Cardiac fibroblast (primary cell): Measurements from ENCODE around the gene HRH3.
A peak's percentile ranks its signal among the peaks of the same experiment; 100 is the strongest.

Experiments used
- DNase-seq, 2 donors: peaks; one replicate each; pipeline versions ENCODE4 v3.0.0 to v3.0.0-alpha.2; 2010; ENCODE audit warnings: low read depth in 2 of 2
- H3K4me3 ChIP-seq, 2 donors: replicated peaks in 1 of 2; 1 replicate in 1 of 2; 2 replicates in 1 of 2; pipeline ENCODE4 v1.5.1; 2011; ENCODE audit warnings: low read depth in 2 of 2, low read length in 2 of 2, mild to moderate bottlenecking in 2 of 2, moderate library complexity in 1 of 2
- TF ChIP-seq, protein P1 (sequence below): IDR thresholded peaks from one replicate; pipeline ENCODE4 v1.5.1; 2011; ENCODE audit warnings: low read depth, mild to moderate bottlenecking, low read length, inconsistent platforms

The HRH3 gene

DNA sequence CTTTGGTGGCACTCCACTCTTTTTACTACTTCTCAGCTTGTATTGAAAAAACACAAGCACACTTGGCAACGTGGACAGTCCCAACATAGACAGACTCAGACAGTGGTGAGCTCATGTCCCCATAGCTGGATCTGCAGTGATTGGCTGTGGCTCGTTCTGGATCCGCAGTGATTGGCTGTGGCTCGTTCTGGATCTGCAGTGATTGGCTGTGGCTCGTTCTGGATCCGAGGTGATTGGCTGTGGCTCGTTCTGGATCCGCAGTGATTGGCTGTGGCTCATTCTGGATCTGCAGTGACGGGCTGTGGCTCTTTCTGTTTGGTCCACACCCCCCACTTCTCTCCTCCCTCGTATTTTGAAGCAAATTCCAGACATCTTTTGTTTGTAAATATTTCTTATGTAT, 46.3 kb upstream of the HRH3 start:
- DNase-seq = peak in 1 of 2 donors; percentile 8
- TF ChIP-seq, protein P1, sequence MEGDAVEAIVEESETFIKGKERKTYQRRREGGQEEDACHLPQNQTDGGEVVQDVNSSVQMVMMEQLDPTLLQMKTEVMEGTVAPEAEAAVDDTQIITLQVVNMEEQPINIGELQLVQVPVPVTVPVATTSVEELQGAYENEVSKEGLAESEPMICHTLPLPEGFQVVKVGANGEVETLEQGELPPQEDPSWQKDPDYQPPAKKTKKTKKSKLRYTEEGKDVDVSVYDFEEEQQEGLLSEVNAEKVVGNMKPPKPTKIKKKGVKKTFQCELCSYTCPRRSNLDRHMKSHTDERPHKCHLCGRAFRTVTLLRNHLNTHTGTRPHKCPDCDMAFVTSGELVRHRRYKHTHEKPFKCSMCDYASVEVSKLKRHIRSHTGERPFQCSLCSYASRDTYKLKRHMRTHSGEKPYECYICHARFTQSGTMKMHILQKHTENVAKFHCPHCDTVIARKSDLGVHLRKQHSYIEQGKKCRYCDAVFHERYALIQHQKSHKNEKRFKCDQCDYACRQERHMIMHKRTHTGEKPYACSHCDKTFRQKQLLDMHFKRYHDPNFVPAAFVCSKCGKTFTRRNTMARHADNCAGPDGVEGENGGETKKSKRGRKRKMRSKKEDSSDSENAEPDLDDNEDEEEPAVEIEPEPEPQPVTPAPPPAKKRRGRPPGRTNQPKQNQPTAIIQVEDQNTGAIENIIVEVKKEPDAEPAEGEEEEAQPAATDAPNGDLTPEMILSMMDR = no peak
- H3K4me3 ChIP-seq = no peak overlapping the region

DNA sequence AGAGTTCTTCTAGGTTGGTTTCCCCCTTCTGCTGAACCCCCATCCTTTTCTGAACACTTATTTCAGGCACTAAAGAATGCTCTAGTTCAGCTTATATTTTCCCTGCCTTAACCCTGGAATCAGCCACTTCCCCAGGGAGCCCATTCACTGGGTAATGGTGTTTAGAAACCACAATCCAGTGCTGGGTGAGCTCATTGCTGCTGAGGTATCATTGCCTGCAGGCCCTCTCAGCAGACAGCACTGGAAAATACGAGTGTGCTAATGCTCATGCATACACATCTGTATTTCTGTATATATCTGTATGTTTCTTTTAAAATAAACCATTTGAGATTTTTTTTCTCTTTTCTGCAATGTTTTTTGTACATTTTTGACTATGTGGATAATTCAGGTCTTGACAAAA, 45.3 kb upstream of the HRH3 start:
- TF ChIP-seq, protein P1 = no peak
- H3K4me3 ChIP-seq = no peak overlapping the region
- no peak for DNase-seq

DNA sequence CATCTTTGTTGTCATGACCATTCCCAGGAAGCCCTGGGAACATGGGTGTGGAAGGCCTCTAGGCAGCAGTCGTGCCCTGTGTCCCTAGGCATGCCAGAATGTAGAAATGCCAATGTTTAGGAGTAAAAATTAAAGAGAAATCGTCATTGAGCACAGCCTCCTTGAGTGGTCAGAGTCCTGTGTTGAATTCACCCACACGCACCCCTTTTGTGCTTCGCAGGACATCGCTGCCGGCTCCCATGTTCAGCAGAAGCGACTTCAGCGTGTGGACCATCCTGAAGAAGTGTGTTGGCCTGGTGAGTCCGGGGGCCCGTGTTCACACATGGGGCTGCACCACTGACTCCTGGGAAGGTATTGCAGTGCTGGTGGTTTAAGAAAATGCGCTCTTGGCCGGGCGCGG, 43.3 kb upstream of the HRH3 start:
- TF ChIP-seq, protein P1 = no peak
- no peak overlapping the region for H3K4me3 ChIP-seq
- no peak for DNase-seq

DNA sequence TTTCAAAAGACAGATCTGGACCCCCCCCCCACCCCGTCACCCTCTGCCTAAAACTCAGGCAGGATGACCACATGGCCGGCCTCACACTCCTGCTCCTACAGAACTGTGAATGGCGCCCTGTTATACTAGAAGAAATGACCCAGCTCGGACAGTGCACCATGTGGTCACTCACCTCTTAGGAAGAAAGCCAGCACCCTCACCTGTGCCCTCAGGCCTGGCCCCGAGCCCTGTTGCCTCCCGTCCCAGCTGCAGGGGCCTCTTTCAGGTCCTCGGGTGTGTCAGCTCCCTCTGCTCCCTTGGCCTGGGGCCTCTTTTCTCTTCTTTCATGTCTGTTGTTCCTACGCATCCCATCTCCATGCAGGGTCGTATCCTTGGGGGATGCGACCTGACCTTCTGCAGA, 42.0 kb upstream of the HRH3 start:
- TF ChIP-seq, protein P1 = no peak
- no peak for DNase-seq
- no peak overlapping the region for H3K4me3 ChIP-seq

DNA sequence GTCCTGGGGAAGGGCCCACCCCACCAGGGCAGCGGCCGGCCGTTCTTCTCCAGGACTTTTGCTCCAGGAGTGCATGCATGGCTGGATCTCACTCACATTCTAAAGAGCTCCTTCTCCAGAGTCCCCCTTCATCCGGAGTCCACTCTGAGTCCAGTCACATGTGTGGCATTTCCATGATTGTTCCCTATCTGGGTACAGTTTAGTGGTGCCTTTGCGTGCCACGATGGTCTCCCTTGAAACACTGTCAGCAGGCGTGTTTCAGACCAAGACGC, 39.2 kb upstream of the HRH3 start:
- TF ChIP-seq, protein P1 = no peak
- DNase-seq = no peak
- H3K4me3 ChIP-seq = no peak overlapping the region

DNA sequence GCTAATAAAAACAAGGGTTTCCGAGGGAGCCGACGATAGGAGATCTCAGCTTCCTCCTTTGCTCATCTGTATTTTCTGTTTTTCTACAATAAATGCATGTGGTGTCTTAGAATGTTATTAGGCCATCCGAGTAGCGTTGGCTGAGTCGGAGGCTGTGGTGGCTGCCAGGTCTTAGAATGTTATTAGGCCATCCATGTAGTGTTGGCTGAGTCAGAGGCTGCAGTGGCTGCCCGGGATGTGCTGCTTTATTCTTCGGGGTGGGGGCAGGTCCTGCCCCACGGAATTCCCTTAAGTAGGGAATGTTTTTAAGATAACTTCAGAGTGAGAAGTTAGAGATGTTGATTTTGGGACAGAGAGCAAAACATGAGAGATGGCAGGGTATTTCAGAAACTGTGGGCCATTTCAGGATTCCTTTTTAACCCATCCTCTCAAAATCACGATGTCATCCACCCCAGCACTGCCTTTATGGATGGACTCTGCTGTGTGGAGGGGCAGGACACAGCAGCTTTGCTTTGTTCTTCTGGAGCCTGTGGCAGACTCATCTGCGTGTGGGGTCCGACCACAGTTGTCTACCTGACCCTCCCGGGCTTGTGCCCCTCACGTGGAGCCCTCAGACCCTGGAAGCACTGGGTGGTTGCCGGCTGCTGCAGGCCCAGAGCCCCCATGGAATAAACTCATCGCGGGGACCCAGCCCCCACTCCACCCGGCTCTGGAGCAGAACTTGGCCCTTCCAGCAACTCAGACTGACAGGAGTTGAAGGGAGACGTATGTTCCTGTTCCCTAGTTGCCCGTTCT, 38.6 kb upstream of the HRH3 start:
- TF ChIP-seq, protein P1 = no peak
- no peak overlapping the region for H3K4me3 ChIP-seq
- DNase-seq = peak; percentile 71 to 85

DNA sequence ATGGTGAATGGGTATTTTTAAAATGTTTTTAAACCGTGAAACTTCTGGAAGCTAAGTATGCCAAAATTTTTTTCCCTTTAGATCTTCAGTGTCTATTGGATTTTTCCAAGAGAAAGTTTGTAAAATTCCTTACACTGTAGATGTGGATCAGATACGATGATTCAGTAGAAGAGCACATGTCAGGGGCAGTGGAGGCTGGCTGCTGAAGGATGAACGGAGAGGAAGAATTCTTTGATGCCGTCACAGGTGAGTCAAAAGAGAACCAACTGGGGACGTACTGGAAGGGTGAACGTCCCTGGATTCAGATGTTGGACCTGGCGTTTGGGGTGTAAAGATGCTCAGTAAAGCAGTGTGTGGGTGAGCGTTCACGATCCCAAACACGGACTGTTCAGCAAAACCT, 35.9 kb upstream of the HRH3 start:
- no peak overlapping the region for H3K4me3 ChIP-seq
- no peak for DNase-seq
- TF ChIP-seq, protein P1 = no peak
